ENCODE data around the gene HDAC11. TPM values are rescaled to one million over a fixed set of nuclear protein-coding genes. Genes with fewer than 3 reads are reported as not detected.

HDAC11 gene
- total RNA-seq, 1 donor from 2014 or later, result 12.6 TPM

- DNase-seq (ENCODE audit: low read depth), result no peak
These were observed 42.1 kb downstream of the HDAC11 start for GRCh38 chr3:13522236-13522635.

DNA sequence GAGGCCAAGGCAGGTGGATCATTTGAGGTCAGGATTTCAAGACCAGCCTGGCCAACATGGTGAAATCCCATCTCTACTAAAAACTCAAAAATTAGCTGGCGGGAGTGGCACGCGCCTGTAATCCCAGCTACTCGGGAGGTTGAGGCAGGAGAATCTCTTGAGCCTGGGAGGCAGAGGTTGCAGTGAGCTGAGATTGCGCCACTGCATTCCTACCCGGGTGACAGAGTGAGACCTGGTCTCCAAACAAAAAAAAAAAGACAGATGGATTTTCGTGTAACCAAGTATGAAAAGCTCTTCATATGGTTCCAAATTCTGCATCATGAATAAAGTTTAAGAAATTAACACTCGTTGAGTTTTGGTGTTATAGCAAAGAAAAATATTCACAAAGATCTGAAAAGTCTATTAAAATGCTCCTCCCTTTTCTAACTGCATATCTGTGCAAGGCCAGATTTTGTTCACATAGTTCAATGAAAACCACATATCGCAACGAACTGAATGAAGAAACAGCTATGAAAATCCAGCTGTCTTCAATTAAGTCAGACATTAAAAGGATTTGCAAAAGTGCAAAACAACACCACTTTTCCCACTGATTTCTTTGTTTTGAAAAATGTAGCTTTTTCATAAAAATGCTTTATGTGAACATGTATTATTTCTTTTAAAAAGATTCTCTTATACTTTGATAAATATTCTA is 45.0 kb downstream of the HDAC11 start:
- DNase-seq (ENCODE audit: low read depth), result peak; percentile 40

GRCh38 chr3:13525827-13526625 is 45.9 kb downstream of the HDAC11 start:
- peak; percentile 3 for DNase-seq (ENCODE audit: low read depth)

GRCh38 chr3:13526626-13526949 is 46.5 kb downstream of the HDAC11 start:
- no peak for DNase-seq (ENCODE audit: low read depth)

DNA sequence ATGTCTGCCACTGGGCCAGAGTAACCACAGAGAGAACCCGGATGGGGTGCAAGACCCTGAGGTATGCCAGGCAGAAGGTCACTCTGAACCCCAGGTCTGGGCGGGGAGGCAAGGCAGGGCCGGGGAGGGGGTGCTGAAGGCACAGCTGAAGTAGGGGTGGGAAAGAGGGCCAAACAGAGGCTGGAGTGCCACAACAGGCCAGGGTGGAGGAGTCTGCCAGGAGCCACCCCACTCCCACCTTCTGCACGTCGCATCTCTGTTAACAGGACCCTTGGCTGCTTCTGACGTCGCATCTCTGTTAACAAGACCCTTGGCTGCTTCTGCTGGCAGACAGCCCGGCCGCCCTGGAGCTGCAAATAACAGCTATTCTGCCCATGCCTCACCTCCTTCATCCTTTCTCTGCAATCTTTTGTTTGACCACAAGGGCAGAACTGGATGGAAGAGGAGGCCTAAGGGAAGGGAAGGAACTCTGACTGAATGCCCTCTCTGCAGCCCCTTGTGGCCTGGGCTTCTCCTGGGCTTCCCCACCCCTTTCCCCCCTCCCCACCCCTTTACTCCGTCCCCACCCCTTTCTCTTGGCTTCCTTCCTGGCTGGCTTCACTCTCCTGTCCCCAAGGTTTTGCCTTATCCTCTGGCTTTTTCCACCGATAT is 48.2 kb downstream of the HDAC11 start:
- peak; percentile 8 for DNase-seq (ENCODE audit: low read depth)

DNA sequence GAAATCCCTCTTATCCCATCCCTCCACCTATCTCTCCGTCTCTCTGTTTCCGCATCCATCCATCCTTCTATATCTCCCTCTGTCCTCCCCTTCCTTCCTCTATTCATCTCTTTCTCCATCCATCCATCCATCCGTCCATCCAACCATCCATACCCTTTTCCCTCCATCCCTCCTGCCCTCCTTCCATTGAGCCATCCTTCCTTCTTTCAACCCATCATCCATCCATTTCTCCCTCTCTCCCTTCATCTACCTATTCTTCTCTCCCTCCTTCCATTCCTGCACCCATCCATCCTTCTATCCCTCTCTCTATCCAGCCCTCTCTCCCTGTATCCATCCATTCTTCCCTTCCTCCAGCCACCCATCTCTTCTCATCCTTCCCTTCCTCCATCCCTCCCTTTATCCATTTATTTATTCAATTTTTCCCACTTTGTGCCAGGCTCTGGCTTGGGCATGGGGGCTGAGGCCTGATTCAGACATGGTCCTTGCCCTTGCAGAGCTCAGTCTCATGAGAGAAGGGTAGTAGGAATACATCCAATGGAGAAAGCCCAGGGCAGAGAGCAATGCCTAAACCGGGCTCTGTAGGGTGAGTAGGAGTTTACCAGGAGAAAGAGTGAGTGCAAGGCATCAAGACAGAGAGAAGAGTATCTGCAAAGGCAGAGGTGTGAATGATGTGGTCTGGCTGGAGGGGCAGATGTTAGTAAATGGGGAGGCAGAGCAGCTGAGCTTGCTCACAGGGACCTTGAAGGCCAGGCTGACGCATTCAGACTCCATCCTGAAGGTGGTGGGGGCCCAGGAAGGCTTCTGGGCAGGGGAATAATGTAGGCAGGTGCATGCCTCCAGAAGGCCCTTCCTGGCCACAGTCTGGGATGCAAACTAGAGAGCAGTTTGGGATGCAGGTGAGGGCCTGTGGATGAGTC is 49.3 kb downstream of the HDAC11 start:
- no peak for DNase-seq (ENCODE audit: low read depth)

DNA sequence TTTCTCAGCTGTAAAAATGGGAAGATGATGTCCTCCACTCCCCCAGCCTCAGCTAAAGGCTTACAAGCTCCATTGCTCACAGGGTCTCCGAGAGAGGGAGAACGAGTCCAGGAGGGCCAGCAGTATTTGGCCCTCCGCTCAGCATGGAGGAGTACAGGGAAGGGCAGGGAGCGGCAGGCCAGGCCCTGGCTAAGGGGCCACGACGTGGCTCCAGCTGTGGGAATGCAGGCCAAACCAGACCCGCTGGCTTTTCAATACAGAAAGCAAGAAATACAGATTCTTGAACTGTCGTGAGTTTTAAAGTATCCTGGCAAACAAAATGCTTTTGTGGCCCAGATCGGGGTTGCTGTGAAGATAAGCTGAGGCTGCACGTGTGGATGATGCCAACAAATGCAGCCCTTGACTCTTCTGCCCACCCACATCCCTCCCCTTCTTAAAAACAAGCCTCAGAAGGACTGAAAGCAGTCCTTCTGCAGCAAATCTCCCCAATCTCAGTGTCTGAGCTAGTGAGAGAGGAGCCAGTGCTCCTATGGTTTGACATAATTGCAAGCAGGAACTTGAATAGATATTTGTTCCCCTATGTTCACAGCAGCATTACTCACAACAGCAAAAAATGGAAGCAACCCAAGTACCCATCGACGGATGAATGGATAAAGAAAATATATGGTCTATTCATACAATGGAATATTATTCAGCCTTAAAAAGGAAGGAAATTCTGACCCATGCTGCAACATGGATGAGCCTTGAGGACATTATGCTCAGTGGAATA is 50.3 kb downstream of the HDAC11 start:
- no peak for DNase-seq (ENCODE audit: low read depth)

DNA sequence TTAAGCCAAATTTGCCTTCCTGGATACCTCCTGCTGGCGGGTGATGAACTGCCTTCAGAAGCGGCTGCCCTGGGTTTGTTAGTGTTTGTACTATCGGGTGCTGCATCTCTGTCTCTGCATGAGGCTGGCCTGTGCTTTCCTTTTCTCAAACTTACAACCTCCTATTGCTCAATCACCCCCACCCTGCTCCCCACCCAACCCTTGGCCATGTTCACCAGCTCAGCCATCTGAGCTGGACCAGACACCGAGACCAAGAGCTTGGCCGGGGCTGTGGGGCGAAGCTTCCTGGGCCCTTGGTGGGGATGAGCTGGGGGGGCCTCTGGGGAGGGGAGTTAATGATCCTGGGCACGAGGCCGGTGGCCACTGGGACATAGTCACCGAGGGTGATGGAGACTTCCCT is 52.0 kb downstream of the HDAC11 start:
- no peak for DNase-seq (ENCODE audit: low read depth)

DNA sequence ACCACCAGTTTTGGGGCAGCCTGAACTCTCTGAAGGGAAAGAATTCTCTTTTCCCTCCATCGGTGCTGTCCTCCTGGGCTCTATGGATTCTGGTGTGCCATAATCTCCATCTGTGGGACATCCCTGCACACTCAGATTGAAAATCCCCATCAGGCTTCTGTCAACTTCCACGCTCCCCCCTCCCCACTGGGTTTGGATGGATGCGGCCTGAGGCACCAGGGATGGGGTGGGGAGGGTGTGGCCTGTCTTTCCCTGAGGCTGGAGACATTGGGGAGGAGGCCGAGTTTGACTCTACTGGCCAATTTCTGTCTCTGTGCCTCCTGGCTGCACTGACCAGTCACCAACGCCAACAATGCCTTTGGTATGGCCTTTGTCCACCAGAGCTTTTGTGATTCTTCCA is 52.5 kb downstream of the HDAC11 start:
- DNase-seq (ENCODE audit: low read depth), result no peak

- DNase-seq (ENCODE audit: low read depth), result no peak
These were observed 53.8 kb downstream of the HDAC11 start for GRCh38 chr3:13533885-13534301.

DNA sequence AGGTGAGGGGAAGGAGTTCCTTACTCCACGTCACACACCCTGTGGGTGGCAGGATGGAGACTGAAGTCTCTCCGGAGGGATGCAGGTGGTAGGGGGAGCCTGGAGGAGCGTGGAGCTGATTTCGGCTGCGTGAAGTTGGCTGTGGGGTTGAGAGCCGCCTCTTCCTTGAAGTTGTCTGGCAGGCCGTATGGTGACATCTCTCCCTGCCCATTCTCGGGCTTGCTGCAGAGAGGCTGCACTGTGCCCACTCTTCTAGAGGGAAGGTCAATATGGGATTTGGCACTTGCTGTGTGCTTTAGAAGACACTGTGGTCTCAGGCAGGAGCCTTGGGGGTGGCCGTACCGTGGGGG is 55.4 kb downstream of the HDAC11 start:
- DNase-seq (ENCODE audit: low read depth), result no peak

DNA sequence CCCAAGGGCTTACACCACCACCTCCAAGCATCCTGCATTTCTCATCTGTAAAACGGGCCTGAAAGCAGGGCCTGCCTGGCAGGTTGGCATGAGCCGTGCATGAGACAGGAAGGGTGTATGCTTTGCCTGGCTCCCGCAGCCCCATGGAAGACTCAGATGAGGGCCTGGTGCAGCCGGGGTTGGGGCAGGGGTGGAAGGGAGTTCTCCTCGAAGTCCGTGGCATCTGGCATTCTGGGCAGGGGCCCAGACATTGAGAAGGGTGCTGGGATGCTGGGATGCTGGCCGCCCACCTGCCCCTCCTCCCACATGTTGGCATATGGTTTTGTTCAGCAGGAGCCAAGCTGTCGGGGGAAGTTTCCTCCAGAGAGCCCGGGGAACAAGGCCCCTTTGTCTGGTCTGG is 55.8 kb downstream of the HDAC11 start:
- DNase-seq (ENCODE audit: low read depth), result no peak

DNA sequence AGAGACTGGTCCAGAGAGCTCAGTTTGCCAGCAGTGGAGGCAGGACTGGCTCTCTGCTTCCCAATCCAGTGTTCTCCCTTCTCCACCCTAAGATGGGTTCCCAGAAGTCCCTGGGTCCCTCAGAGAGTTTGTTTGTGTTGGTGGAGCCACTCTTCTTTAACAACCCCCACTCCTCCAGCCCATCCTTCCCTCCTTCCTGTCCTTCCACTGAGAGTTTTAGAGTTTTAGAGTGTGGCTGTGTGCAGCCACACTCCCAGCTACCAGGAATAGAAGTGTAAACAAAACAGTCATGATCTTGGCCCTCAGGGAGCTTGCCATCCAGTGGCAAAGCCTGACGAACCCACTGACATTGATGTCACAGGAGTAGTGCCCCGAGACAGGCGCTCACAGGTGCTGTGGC is 56.3 kb downstream of the HDAC11 start:
- DNase-seq (ENCODE audit: low read depth), result no peak

GRCh38 chr3:13536832-13537231 is 56.7 kb downstream of the HDAC11 start:
- DNase-seq (ENCODE audit: low read depth), result no peak

DNA sequence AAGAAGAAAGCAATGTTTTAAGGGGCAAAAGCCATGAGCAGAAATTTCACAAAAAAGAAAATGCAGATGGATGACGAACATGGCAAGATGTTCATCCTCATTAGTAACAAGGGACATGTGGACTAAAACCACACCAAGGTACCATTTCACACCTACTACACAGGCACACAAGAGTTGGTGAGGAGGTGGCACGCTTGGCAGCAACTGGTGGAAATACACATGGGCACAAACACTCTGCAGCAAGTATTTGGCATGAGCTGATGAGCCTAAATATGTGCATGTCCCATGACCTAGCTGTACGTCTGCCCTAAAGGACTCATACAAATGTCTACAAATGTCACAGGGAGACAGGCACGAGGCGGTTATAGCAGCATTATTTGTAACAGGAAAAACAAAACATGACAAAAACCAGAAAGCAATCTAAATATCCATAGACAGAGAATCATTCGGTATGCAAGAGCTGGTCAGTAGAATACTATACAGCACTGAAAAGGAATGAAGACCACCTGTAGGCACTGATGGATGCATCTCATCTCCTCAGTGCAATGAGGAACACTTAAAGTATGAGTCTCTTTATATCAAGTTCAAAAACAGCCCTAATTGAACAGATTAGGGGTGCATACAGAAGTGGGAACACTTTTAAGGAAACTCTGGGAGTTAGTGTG is 57.3 kb downstream of the HDAC11 start:
- DNase-seq (ENCODE audit: low read depth), result no peak

GRCh38 chr3:13537909-13538296 is 57.8 kb downstream of the HDAC11 start:
- peak; percentile 88 for DNase-seq (ENCODE audit: low read depth)

DNA sequence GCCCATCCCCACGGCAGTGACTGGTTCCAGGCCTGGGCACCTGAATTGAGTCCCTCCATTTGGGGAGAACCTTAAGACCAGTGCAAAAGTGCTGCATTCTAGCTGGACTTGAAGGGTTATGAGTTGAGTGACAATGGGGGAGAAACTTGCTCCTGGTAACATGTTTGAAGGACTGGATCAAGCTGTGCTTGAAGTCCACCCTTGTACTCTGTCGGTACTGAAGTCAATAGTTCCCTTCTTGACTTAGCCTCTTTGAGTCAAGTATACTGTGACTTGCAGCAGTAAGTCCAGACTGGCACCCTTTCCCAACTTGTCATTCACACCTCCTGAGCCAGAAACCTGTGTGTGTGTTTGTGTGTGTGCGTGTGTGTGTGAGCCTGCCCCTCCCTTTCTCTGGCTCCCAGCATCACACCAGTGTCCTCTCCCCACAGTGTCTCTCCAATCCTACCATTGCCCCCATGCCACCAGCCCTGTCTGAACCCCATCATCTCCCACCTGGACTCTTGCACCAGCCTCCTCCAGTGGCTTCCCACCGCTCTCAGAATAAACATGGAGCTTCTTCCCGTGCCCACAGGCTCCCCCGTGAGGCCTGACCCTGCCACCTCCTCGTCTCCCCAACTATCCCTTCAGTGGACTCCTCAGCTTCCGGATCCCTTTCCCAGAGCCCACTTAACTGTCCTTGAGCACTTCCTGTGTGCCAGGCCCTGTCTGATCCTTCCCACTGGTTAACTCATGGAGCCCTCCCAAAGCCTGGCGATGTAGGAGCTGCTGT is 58.6 kb downstream of the HDAC11 start:
- DNase-seq (ENCODE audit: low read depth), result no peak

GRCh38 chr3:13539292-13539638 is 59.2 kb downstream of the HDAC11 start:
- DNase-seq (ENCODE audit: low read depth), result peak; percentile 37

- DNase-seq (ENCODE audit: low read depth), result no peak
These were observed 59.6 kb downstream of the HDAC11 start for GRCh38 chr3:13539671-13540070.
